Karpas-422 (cell line): ENCODE measurements around the gene P3H3. TPM values are rescaled to one million over a fixed set of nuclear protein-coding genes. Genes with fewer than 3 reads are reported as not detected.

Experiments used
- DNase-seq: peaks from one replicate; pipeline ENCODE4 v3.0.0-alpha.2; 2015
- H2AFZ ChIP-seq: fragments of 200-600 bp; sonication (generic); 2 replicates; pipeline ENCODE4 v1.6.1; 2014; ENCODE audit warnings: antibody characterized with exemption, low read length, mixed read lengths
- H3K27ac ChIP-seq: fragments of 200-600 bp; sonication (generic); 2 replicates; pipeline ENCODE4 v1.5.1; 2014; ENCODE audit warnings: mild to moderate bottlenecking, low read length, moderate library complexity
- H3K27me3 ChIP-seq: fragments of 200-600 bp; sonication (generic); 2 replicates; pipeline ENCODE4 v1.6.1; 2014; ENCODE audit warnings: low read length, mixed read lengths
- H3K36me3 ChIP-seq: fragments of 200-600 bp; sonication (generic); 2 replicates; pipeline ENCODE4 v1.6.1; 2014; ENCODE audit warnings: low read length, mixed read lengths; ENCODE audit not compliant: insufficient read depth
- H3K4me1 ChIP-seq: fragments of 200-600 bp; sonication (generic); 2 replicates; pipeline ENCODE4 v1.6.1; 2014; ENCODE audit warnings: mild to moderate bottlenecking, low read length, mixed read lengths
- H3K4me2 ChIP-seq: fragments of 200-600 bp; sonication (generic); 2 replicates; pipeline ENCODE4 v1.6.1; 2014; ENCODE audit warnings: low read length, low read depth, mild to moderate bottlenecking; ENCODE audit not compliant: poor library complexity, severe bottlenecking
- H3K4me3 ChIP-seq: fragments of 200-600 bp; sonication (generic); 2 replicates; pipeline ENCODE4 v1.5.1; 2014; ENCODE audit warnings: mild to moderate bottlenecking, antibody characterized with exemption, low read length, mixed read lengths
- H3K79me2 ChIP-seq: fragments of 200-600 bp; sonication (generic); 2 replicates; pipeline ENCODE4 v1.6.1; 2014; ENCODE audit warnings: mild to moderate bottlenecking, low read length, mixed read lengths
- H3K9ac ChIP-seq: fragments of 200-600 bp; sonication (generic); 2 replicates; pipeline ENCODE4 v1.6.0; 2014; ENCODE audit warnings: low read length
- H3K9me2 ChIP-seq: fragments of 200-600 bp; sonication (generic), shearing (Covaris generic); replicated peaks from 2 replicates; pipeline ENCODE4 v1.6.0; 2014; ENCODE audit warnings: mild to moderate bottlenecking, low read length, moderate library complexity; ENCODE audit not compliant: insufficient read depth
- H3K9me3 ChIP-seq: fragments of 300-700, 200-600 bp; sonication (generic); 2 replicates; pipeline ENCODE4 v1.6.1; 2014; ENCODE audit warnings: low read length, mixed read lengths
- H4K20me1 ChIP-seq: fragments of 200-600 bp; sonication (generic); 2 replicates; pipeline ENCODE4 v1.6.1; 2014; ENCODE audit warnings: mild to moderate bottlenecking, antibody characterized with exemption, low read length, low read depth; ENCODE audit not compliant: insufficient read depth
- total RNA-seq: library from RNA; depleted of rRNA; stranded (reverse); fragments of >200 nt; shearing (Covaris generic); gene quantifications from 2 replicates; pipeline ENCODE4 v1.2.3, GENCODE V29; 2014; ENCODE audit warnings: low replicate concordance

P3H3 gene
- total RNA-seq, 1 experiment from 2014 or later, result 3.1 TPM

GRCh38 chr12:6840761-6841515 lies 12.7 kb downstream of the P3H3 start, which contains the start of gene GNB3:
Gene GNB3, plus strand, starts transcription at chr12:6840925. Its CDS starts 363 bp downstream, at chr12:6841288.
- Histone ChIP-seq H3K9me3 (no peaks in the 10 kb centered on the region), H3K36me3 (no peaks in the 10 kb centered on the region), H3K9ac (peak within 1 kb of the TSS; percentile 95), H2AFZ (no peak within 1 kb of the TSS), H3K4me1 (peaks cover 67% of the 10 kb centered on the region), H4K20me1 (no peaks in the 10 kb centered on the region), H3K4me2 (peak within 1 kb of the TSS; percentile 88), H3K9me2 (no peaks in the 10 kb centered on the region), H3K4me3 (peak within 1 kb of the TSS; percentile 82), H3K27ac (peak within 1 kb of the TSS; percentile 100), H3K27me3 (no peaks in the 10 kb centered on the region), H3K79me2 (peaks cover 7% of the 10 kb centered on the region; the same call in 1 of the 2 replicates)
- DNase-seq, result peak; percentile 74

DNA sequence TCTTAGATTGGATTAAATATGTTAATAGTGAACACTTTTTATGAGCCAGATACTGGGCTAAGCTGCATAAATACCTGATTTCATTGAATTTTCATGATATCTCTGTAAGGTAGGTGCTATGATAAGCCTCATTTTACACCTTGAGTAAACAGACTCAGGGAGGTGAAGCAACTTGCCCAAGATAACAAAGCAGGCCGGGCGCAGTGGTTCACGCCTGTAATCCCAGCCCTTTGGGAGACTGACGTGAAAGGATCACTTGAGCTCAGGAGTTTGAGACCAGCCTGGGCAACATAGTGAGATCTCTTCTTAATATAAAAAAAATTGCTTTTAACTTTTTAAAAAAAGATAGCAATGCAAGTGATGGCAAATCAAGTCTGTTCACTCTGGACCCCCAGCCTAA lies 13.9 kb downstream of the P3H3 start:
- H3K36me3 ChIP-seq, result no peaks in the 10 kb centered on the region
- peak overlapping the region; percentile 100 for H3K27ac ChIP-seq
- H3K4me1 ChIP-seq, result peaks cover 69% of the 10 kb centered on the region

DNA sequence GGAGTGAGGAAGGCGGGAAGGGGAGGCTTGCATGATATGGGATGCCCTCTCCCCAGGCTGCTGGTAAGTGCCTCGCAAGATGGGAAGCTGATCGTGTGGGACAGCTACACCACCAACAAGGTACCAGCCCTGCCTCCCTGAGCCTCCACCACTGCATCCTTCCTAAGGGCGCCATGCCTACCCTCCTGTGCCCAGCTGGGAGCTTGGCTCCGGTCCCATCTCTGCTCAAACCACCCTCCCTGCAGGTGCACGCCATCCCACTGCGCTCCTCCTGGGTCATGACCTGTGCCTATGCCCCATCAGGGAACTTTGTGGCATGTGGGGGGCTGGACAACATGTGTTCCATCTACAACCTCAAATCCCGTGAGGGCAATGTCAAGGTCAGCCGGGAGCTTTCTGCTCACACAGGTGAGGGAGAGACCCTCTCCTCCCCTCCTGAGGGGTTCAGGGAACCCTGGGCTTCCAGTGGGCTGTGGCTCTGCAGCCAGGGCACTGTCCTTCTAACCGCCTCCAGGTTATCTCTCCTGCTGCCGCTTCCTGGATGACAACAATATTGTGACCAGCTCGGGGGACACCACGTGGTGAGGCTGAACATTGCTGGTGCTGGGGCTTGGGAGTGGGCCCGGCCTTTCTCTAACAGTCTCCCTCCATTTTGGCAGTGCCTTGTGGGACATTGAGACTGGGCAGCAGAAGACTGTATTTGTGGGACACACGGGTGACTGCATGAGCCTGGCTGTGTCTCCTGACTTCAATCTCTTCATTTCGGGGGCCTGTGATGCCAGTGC lies 15.1 kb downstream of the P3H3 start:
- peak; percentile 80 for DNase-seq
- Histone ChIP-seq H3K36me3 (no peaks in the 10 kb centered on the region), H3K4me1 (peaks cover 67% of the 10 kb centered on the region), H3K27me3 (no peaks in the 10 kb centered on the region), H2AFZ (no peak overlapping the region), H3K4me3 (peak overlapping the region; percentile 39; the same call in 1 of the 2 replicates), H4K20me1 (no peaks in the 10 kb centered on the region), H3K9ac (peak overlapping the region; percentile 50), H3K27ac (peak overlapping the region; percentile 100), H3K9me2 (no peaks in the 10 kb centered on the region), H3K79me2 (peaks cover 9% of the 10 kb centered on the region; the same call in 1 of the 2 replicates), H3K4me2 (peak overlapping the region; percentile 88), H3K9me3 (no peaks in the 10 kb centered on the region)

More for the DNA sequence above, 13.9 kb downstream of the P3H3 start:
- Histone ChIP-seq H3K9me3 (no peaks in the 10 kb centered on the region), H3K79me2 (peaks cover 7% of the 10 kb centered on the region; the same call in 1 of the 2 replicates), H2AFZ (no peak overlapping the region), H3K27me3 (no peaks in the 10 kb centered on the region), H3K9me2 (no peaks in the 10 kb centered on the region), H3K9ac (peak overlapping the region; percentile 95), H4K20me1 (no peaks in the 10 kb centered on the region), H3K4me2 (peak overlapping the region; percentile 88), H3K4me3 (peak overlapping the region; percentile 82)
- DNase-seq, result no peak

- Histone ChIP-seq H3K9ac (no peak overlapping the region), H3K9me3 (no peaks in the 10 kb centered on the region), H3K27me3 (no peaks in the 10 kb centered on the region), H3K36me3 (peaks cover 8% of the 10 kb centered on the region), H3K9me2 (no peaks in the 10 kb centered on the region), H2AFZ (no peak overlapping the region), H3K4me3 (no peak overlapping the region), H3K79me2 (peaks cover 26% of the 10 kb centered on the region), H4K20me1 (no peaks in the 10 kb centered on the region), H3K4me2 (no peak overlapping the region), H3K4me1 (peaks cover 66% of the 10 kb centered on the region), H3K27ac (no peak overlapping the region)
- no peak for DNase-seq
Measured at GRCh38 chr12:6845395-6845794, 17.2 kb downstream of the P3H3 start.

GRCh38 chr12:6846316-6846869 lies 18.2 kb downstream of the P3H3 start:
- no peak overlapping the region for H3K9ac ChIP-seq
- no peaks in the 10 kb centered on the region for H4K20me1 ChIP-seq
- peaks cover 60% of the 10 kb centered on the region for H3K4me1 ChIP-seq
- peaks cover 29% of the 10 kb centered on the region for H3K79me2 ChIP-seq
- no peaks in the 10 kb centered on the region for H3K27me3 ChIP-seq
- H3K27ac ChIP-seq, result peak overlapping the region; percentile 22
- H2AFZ ChIP-seq, result no peak overlapping the region
- no peak for DNase-seq
- H3K9me3 ChIP-seq, result no peaks in the 10 kb centered on the region
- H3K9me2 ChIP-seq, result no peaks in the 10 kb centered on the region
- peaks cover 11% of the 10 kb centered on the region for H3K36me3 ChIP-seq
- H3K4me3 ChIP-seq, result no peak overlapping the region
- no peak overlapping the region for H3K4me2 ChIP-seq

DNA sequence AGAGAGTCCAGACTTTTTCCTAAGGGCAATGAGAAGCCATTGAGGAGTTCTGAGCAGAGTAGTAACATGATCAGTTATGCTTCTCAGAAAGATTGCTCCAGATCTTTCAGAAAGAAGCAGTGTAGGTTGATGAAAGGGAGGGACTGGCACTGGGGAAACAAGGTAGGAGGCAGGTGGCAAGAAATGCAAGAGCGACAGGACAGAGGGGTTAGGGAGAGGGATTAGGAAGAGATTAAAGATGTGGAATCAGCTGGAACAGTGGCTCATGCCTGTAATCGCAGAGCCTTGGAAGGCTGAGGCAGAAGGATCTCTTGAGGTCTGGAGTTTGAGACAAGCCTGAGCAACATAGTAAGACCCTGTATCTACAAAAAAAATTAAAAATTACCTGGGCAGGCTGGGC lies 19.5 kb downstream of the P3H3 start:
- H3K79me2 ChIP-seq, result peaks cover 26% of the 10 kb centered on the region
- peak overlapping the region; percentile 37 for H3K27ac ChIP-seq
- no peak overlapping the region for H3K9ac ChIP-seq
- H4K20me1 ChIP-seq, result no peaks in the 10 kb centered on the region; the same call in 1 of the 2 replicates
- H3K4me2 ChIP-seq, result no peak overlapping the region
- H3K36me3 ChIP-seq, result peaks cover 11% of the 10 kb centered on the region
- no peaks in the 10 kb centered on the region for H3K27me3 ChIP-seq
- H3K4me1 ChIP-seq, result peaks cover 49% of the 10 kb centered on the region
- H3K4me3 ChIP-seq, result no peak overlapping the region
- no peak for DNase-seq
- no peaks in the 10 kb centered on the region for H3K9me2 ChIP-seq
- H3K9me3 ChIP-seq, result no peaks in the 10 kb centered on the region
- H2AFZ ChIP-seq, result no peak overlapping the region

DNA sequence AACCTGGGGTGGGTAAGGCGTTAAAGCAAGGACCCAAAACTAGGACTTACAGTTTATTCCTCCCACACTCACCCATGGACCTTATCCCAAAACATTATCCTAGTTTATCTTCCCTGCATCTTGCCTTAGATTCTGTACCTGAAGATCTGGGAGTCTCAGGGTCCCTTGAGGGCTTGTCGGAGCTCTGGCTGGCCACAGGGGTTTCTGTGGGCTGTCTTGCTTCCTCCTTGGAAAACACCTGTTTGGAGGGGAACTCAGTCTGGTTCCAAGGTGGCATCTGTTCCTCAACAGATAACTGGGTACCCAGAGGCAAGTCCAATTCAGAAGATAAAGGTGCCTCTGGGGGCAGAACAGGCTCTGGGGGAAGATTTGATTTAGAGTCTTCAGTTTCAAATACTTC lies 21.2 kb downstream of the P3H3 start:
- H3K9ac ChIP-seq, result peak overlapping the region; percentile 88
- peak overlapping the region; percentile 88; the same call in 1 of the 2 replicates for H3K4me3 ChIP-seq
- H3K79me2 ChIP-seq, result peaks cover 43% of the 10 kb centered on the region
- no peak for DNase-seq
- H3K4me2 ChIP-seq, result peak overlapping the region; percentile 89
- H3K4me1 ChIP-seq, result peaks cover 51% of the 10 kb centered on the region
- H2AFZ ChIP-seq, result no peak overlapping the region
- H3K9me3 ChIP-seq, result no peaks in the 10 kb centered on the region
- H3K36me3 ChIP-seq, result peaks cover 11% of the 10 kb centered on the region
- no peaks in the 10 kb centered on the region for H3K9me2 ChIP-seq
- H3K27ac ChIP-seq, result peak overlapping the region; percentile 86
- H3K27me3 ChIP-seq, result no peaks in the 10 kb centered on the region
- peaks cover 6% of the 10 kb centered on the region; the same call in 1 of the 2 replicates for H4K20me1 ChIP-seq
